Right lobe of liver (tissue), 6 donors: Measurements from ENCODE around the gene PIGT. TPM values are rescaled to one million over a fixed set of nuclear protein-coding genes. Genes with fewer than 3 reads are reported as not detected.

Experiments used
- ATAC-seq, 4 donors: fragments of 200-7000 bp; cut with Tn5 transposase; one replicate each; pipeline ENCODE4 v1.9.1; 2020; ENCODE audit warnings: mild to moderate bottlenecking in 4 of 4, moderate library complexity in 4 of 4
- DNase-seq, 3 donors: peaks; one replicate each; pipeline ENCODE4 v3.0.0-alpha.2; 2020
- H3K27ac ChIP-seq, 3 donors: fragments of 200-600 bp; one replicate each; pipeline ENCODE4 v1.8.0; 2022
- H3K27me3 ChIP-seq, 2 donors: fragments of 200-600 bp; one replicate each; pipeline ENCODE4 v1.8.0; 2022
- H3K36me3 ChIP-seq, 4 donors: fragments of 200-600 bp; sonication (generic) in 1 of 4; one replicate each; pipeline versions ENCODE4 v1.5.1 to v1.8.0; 2017 to 2022; ENCODE audit warnings: control low read depth in 1 of 4
- H3K4me1 ChIP-seq, 4 donors: fragments of 200-600 bp; sonication (generic) in 1 of 4; one replicate each; pipeline versions ENCODE4 v1.5.1 to v1.8.0; 2017 to 2022; ENCODE audit warnings: control low read depth in 1 of 4
- H3K4me3 ChIP-seq, 3 donors: fragments of 200-600 bp; one replicate each; pipeline ENCODE4 v1.8.0; 2022
- H3K9me3 ChIP-seq, 4 donors: fragments of 200-600 bp; sonication (generic) in 1 of 4; one replicate each; pipeline versions ENCODE4 v1.5.1 to v1.8.0; 2017 to 2022; ENCODE audit warnings: control low read depth in 1 of 4
- POLR2A ChIP-seq: fragments of 450-650 bp; IDR thresholded peaks from one replicate; pipeline ENCODE4 v1.6.1; 2017; ENCODE audit warnings: antibody characterized with exemption, mild to moderate bottlenecking
- WGBS: methylation state at CpG from one replicate; pipeline ENCODE4 v1.1.6; 2018; ENCODE audit warnings: low coverage, low lambda C conversion rate; ENCODE audit not compliant: insufficient coverage; ENCODE audit errors: missing lambda C conversion rate; 5-methylcytosine and 5-hydroxymethylcytosine counted together
- intact Hi-C, 2 donors: fragments of 100-400 bp; cut with DNase I; formaldehyde crosslinking; loops; one replicate each; pipeline versions ENCODE4 v1.11.2 to v1.14.1; 2022
- total RNA-seq, 6 experiments: library from RNA; depleted of rRNA in 2 of 6; stranded (reverse); fragments of >200 nt in 2 of 6; fragmentation: NEBNext Ultra II Directional in 3 of 6; extraction: Animal tissue kit (Norgen Biotek cat#: 25700) in 3 of 6; gene quantifications; one replicate each; pipeline versions ENCODE4 v1.1.0 to v1.2.4, GENCODE V29; 2016 to 2023
- TF ChIP-seq, protein P1 (sequence below), 4 donors: fragments of 200-600 bp in 3 of 4; fragments of 450-650 bp in 1 of 4; IDR thresholded peaks; one replicate each; pipeline versions ENCODE4 v1.5.1 to v1.8.0; 2016 to 2022; ENCODE audit warnings: antibody characterized with exemption in 4 of 4, mild to moderate bottlenecking in 2 of 4
- donor health status: DM: no; HTN: yes; CAD: no.
- donor health status: DM: no; HTN: no; CAD: no.
- donor health status: DM: no; HTN: no; CAD: no.
- donor health status: DM: no; HTN: yes; CAD: no.
- donor health status: DM: no; HTN: yes; CAD: no.

Gene PIGT
- total RNA-seq, 6 experiments from 2014 or later, result 35.7 to 58.4 (median 40.5) TPM

DNA sequence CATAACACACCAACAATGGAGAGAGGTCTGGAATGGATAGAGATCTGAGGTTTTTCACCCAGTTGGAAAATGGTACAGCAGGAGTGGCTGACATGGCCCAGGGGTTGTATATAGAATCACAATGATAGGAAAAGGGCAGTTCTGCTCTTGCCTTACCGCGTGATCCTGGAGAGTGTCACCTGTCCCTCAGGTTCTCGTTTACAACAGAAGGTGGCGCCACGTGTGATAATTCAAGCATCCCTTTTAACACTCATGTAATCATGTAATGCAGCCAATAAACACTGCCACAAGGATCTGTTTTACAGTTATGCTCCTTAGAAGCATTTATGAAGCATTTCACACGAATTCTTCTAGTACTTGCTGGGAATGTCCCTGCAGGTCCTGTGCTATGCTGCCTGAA, 40.7 kb downstream of the PIGT start:
- ATAC-seq (peak; percentile 64 to 78 (median 68)), DNase-seq (no peak)
- Histone ChIP-seq H3K36me3 (no peaks in the 10 kb centered on the region), H3K4me1 (no peaks in the 10 kb centered on the region), H3K4me3 (no peak overlapping the region), H3K27ac (no peak overlapping the region), H3K9me3 (no peaks in the 10 kb centered on the region), H3K27me3 (no peaks in the 10 kb centered on the region)
- TF ChIP-seq, protein P1, sequence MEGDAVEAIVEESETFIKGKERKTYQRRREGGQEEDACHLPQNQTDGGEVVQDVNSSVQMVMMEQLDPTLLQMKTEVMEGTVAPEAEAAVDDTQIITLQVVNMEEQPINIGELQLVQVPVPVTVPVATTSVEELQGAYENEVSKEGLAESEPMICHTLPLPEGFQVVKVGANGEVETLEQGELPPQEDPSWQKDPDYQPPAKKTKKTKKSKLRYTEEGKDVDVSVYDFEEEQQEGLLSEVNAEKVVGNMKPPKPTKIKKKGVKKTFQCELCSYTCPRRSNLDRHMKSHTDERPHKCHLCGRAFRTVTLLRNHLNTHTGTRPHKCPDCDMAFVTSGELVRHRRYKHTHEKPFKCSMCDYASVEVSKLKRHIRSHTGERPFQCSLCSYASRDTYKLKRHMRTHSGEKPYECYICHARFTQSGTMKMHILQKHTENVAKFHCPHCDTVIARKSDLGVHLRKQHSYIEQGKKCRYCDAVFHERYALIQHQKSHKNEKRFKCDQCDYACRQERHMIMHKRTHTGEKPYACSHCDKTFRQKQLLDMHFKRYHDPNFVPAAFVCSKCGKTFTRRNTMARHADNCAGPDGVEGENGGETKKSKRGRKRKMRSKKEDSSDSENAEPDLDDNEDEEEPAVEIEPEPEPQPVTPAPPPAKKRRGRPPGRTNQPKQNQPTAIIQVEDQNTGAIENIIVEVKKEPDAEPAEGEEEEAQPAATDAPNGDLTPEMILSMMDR (IDR thresholded peaks at IDR 0.05), result peak; percentile 23 to 45 (median 26)
- TF ChIP-seq POLR2A, result no peak
- intact Hi-C loops, result no loop called here
- WGBS, result 4% methylated on average over 6 of the region's 6 CpGs

DNA sequence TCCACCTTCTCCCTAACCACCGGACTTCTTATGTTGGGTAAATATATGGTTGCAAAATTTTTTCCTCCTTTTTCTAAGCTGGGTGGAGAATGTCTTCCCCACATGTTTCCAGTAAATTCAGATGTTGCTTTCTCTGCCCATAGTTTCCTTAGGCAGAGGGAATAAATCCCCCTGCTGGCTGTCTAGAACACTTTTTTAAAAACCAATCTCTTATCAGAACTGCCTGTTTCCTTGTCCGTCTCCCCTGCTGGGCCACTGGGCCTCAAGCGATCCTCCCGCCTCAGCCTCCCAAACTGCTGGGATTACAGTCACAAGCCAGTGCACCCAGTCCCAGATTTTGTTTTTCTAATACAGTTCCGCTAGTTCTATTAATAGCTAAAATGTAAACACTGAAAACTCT, 43.7 kb downstream of the PIGT start:
- Histone ChIP-seq H3K27me3 (no peaks in the 10 kb centered on the region), H3K9me3 (no peaks in the 10 kb centered on the region), H3K36me3 (no peaks in the 10 kb centered on the region), H3K27ac (no peak overlapping the region), H3K4me1 (no peaks in the 10 kb centered on the region), H3K4me3 (no peak overlapping the region)
- DNase-seq, result no peak
- intact Hi-C loops, result no loop called here
- no peak for ATAC-seq
- TF ChIP-seq, protein P1 (IDR thresholded peaks at IDR 0.05), result no peak
- no peak for TF ChIP-seq POLR2A
- WGBS, result 52% methylated on average over 5 of the region's 5 CpGs

DNA sequence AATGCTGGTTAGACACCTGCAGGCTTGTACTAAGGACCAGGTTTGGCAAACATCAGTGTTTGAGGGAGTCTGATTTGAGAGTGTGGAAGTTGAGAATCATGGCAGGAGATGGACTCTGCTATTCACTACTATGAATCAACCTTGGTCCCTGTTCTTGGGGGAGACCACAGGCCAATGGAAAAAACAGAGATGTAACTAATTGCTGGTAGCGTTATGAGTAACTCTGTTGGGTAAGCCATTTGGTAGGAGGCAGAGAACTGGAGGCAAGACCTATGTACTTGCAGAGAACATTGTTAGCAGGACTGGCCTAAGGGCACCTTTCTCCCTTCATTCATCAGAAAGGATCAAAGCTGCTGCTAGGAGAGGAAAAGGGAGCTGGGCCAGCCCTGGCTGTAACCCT, 45.3 kb downstream of the PIGT start:
- ATAC-seq (no peak), DNase-seq (no peak)
- 40% methylated on average over 1 of the region's 1 CpG for WGBS
- H3K27ac ChIP-seq, result no peak overlapping the region
- H3K9me3 ChIP-seq, result no peaks in the 10 kb centered on the region
- intact Hi-C loops, result no loop called here
- no peaks in the 10 kb centered on the region for H3K36me3 ChIP-seq
- no peaks in the 10 kb centered on the region for H3K27me3 ChIP-seq
- H3K4me1 ChIP-seq, result no peaks in the 10 kb centered on the region
- TF ChIP-seq POLR2A, result no peak
- H3K4me3 ChIP-seq, result no peak overlapping the region

- no peak overlapping the region for H3K27ac ChIP-seq
- no peaks in the 10 kb centered on the region for H3K4me1 ChIP-seq
- 67% methylated on average over 2 of the region's 6 CpGs for WGBS
- intact Hi-C loops, result no loop called here
- H3K4me3 ChIP-seq, result no peak overlapping the region
- H3K9me3 ChIP-seq, result no peaks in the 10 kb centered on the region
- H3K36me3 ChIP-seq, result no peaks in the 10 kb centered on the region
- no peaks in the 10 kb centered on the region for H3K27me3 ChIP-seq
- ATAC-seq (no peak), DNase-seq (no peak)
- no peak for TF ChIP-seq POLR2A
- TF ChIP-seq, protein P1 (IDR thresholded peaks at IDR 0.05), result no peak
Measured at GRCh38 chr20:45462711-45463509, 47.0 kb downstream of the PIGT start.

- H3K36me3 ChIP-seq, result no peaks in the 10 kb centered on the region
- no peaks in the 10 kb centered on the region for H3K27me3 ChIP-seq
- no peaks in the 10 kb centered on the region for H3K9me3 ChIP-seq
- no peaks in the 10 kb centered on the region for H3K4me1 ChIP-seq
- ATAC-seq, result no peak
- no peak for TF ChIP-seq POLR2A
- TF ChIP-seq, protein P1 (IDR thresholded peaks at IDR 0.05), result no peak
- WGBS, result 53% methylated on average over 4 of the region's 4 CpGs
- no peak overlapping the region for H3K4me3 ChIP-seq
- intact Hi-C loops, result no loop called here
- H3K27ac ChIP-seq, result no peak overlapping the region
- DNase-seq, result no peak
Measured at GRCh38 chr20:45463709-45464108, 47.8 kb downstream of the PIGT start.
